GM21381 (cell line): ENCODE results near the gene CYP19A1.
A peak's percentile ranks its signal among the peaks of the same experiment; 100 is the strongest.
"Not testable (repeated sequence)": the region's sequence is repeated elsewhere in the genome, so short reads cannot be mapped to it uniquely, and the experiment has no call there.

Source experiments
- ATAC-seq: cut with Tn5 transposase; IDR thresholded peaks from one replicate; pipeline ENCODE4 v1.9.1; 2021; ENCODE audit warnings: mild to moderate bottlenecking, moderate library complexity; ENCODE audit not compliant: unreplicated experiment

The CYP19A1 gene

DNA sequence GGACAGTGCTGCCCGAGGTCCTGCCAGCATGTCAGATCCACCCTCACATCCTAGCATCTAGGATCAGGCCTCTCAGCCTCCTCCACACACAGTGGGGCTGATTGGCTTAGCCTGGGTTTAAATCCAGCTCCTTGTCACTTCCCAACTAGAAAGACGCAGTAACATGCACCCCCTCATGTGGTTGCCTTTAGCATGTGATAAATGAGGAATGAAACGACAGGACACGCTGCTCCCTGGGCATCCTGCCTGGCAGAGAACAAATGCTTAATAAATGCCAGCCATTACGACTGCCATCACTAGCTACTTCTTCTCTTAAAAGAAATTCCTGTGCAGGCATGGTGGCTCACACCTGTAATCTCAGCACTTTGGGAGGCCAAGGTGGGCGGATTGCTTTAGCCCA is 149.6 kb downstream of the CYP19A1 start:
- not testable (repeated sequence) for ATAC-seq

DNA sequence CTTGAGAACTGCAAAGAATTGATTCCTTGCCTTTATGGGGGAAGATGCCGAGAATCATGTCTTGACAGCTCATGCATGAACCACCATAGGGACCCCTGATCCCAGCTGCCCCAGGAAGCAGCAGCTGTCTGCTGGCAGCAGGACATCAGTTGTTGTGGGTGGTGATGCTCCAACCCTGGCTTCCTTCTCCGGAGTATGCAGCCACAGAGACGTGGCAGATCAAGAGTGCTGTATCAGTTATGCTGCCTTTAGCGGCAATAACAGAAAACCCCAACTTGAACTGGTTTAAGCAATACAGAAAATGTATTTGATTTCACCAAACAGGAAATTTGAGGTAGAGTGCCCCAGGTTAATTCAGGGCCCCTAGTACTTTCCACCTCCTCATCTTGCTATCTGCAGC is 151.5 kb downstream of the CYP19A1 start:
- no peak for ATAC-seq

DNA sequence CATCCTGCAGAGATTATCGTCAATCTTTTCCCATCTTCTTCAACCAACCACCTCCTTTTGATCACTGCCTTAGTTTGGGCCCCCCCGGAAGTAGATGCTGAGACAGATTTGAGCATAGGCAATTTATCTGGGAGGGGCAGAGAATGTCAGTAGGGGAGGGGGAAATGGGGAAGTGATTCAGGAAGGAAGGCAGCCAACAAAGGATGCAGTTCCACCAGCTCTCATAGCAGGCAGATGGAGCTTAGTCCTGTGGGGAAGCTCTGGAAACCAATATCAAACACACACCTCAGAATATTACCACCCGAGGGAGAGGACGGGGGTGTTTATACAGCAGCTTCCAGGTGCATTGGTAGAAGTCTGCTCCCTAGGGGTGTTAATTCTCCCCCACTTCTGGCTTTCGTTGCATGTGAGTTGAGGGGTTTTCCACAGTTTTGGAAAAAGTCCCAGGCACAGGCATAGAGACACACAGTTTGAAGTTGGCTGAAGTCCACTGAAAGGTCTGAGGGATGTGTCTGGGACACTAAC is 152.2 kb downstream of the CYP19A1 start:
- no peak for ATAC-seq

DNA sequence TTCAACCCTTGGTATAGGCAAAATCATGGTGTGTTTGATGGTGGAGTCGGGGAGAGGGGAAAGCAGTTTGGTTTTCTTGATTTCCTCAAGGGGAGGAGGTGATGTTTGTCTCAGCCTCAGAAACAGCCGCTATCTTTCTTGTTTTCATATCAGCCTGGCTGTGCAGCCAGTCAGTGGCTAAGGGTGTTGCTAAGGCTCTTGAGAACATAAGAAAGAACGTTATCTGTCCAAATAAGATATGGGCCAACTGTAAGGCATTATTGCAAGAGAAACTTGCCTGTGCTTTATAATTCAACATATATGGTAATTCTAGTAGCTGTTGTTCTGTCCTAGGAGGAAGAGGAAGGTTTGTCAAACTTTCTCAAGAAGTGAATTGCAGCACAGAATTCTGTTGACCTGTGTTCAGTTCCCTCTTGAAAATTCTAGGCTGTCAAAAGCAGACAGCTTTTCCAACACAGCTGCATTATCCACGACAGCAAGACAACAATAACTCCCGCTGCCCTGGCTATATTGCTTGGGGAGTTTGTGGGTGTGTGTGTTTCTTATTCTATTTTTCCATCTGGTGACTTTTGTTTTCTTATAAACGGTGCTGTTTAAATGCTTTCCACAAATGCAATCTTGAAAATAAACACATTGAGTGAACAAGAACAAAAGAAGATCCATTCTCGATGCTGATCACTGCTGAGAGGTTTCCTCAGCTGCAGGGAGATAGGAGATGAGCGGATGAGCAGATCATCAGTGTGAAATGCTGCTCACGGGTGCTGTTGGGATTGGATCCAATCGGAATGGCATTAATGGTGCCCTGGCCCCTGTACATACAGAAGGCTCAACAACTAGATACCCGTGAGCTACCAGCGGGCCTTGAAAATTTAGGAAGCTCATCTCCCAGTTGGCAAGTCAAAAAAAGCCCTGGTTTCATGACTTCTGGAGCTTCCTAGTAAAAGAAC is 152.9 kb downstream of the CYP19A1 start:
- no peak for ATAC-seq

DNA sequence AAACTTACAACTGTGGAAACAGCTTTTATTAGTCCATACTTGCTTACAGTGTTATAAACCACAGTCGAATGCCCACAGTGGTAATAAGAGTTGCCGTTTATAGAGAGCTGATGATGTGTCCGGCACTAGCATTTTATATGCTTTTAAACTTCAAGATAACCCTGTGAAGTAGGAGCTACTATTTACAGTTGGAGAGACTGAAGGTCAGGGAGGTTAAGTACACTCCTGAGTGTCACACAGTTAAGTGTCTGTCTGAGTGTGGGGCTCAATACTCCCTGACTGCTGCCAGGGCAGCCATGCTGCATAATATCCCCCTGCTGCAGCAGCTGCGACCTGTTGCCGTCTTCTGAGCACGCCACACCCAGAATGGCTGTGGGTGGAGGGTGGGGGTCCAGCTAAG is 153.8 kb downstream of the CYP19A1 start:
- no peak for ATAC-seq

DNA sequence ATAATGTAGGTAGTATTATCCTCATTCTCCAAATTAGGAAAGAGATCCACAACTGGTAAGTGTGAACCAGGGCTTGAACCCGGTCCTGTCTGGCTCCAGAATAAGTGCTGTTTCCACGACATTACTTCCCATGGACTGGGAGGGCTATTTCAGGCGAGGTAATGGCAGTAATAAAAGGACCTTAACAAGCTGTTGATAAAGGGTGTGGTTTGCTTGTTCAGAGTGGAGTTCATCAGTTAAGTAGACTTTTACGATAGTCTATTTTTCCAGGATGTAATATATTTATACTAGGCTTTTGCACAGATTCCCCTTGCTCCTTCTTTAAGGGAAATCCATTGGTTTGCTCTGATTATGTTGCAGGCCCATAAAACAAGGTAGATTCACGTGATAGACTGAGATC is 155.3 kb downstream of the CYP19A1 start:
- ATAC-seq = no peak

DNA sequence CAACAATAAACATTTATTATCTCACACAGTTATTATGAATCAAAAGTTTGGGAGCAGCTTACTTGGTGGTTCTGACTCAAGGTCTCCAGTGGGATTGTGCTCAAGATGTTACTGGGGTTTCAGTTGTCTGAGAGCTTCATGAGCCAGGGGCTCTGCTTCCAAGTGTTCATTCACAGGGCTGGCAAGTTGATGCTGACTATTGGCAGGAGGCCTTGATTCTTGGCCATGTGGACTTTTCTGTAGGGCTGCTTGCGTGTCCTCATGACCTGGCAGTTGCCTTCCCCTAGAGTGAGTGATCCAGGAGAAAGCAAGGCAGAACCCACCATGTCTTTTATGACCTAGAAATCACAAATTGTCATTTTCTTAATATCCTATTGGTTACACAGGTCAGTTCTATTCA is 156.5 kb downstream of the CYP19A1 start:
- no peak for ATAC-seq

DNA sequence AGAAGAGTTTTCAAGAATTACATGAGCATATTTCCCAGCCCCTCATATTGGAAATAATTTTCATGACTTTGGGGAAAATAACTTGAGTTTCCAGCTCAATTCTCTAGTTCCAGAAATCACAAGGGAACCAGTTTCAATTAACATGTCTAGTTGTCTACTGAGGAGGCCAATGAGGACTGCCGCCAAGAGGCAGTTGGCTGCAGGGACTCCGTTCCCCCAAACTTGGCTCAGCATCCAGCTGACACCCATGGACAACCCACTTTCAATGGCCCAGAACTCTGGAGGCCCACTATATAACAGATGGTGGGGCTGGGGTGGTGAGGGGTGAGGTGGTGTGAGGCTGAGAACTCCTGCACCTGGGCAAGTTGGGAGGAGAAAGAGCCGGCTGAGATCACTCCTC is 157.2 kb downstream of the CYP19A1 start:
- no peak for ATAC-seq

DNA sequence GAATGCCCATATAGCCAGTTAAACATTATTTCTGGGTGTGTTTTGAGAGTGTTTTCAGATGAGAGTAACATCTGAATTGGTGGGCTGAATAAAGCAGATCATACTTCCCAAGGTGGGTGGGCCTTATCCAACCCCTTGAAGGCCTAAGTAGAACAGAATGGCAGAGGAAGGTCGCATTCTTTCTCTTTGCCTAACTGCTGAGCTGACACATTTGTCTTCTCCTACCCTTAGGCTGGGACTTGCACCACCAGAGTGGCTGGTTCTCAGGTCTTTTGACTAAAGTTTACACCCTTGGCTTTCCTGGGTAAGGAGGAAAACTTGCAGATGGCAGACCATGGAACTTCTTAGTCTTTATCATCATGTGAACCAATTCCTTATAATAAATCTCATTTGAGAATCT is 157.9 kb downstream of the CYP19A1 start:
- ATAC-seq = no peak

DNA sequence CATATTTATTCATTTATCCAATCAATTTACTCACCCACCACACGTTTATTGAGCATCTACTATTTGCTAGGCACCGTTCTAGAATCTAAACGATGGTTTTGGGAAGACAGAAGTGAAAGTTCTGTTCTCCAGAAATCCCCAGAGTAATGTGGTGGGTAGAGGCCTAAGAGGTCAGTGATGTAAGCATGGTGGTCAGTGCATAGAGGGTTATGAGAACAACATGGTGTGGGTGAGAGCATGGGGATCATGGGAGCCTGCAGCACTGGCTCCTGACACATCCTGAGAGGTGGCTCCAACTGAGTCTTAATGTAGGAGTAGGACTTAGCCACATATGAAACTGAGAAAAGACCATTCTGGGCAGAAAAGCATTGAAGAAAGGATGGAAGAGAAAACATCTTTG is 158.4 kb downstream of the CYP19A1 start:
- ATAC-seq = no peak

DNA sequence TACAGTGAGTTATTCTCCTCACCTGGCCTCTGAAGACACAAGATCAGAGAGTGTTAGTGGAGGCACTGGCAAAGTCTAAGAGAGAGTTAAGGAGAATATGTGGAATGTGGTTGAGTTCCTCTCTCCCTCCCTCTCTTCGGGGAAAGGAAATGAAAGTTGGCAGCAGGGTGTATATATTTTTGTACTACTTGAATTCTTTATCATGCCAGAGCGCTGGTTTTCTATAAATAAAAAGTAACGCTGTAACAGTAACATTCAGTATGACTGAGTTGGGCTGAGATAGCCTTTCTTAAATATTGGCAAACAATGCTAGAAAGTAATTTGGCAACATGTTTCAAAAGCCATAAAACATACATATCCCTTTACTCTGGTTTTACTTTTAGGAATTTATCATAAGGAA is 166.2 kb downstream of the CYP19A1 start:
- ATAC-seq = no peak

DNA sequence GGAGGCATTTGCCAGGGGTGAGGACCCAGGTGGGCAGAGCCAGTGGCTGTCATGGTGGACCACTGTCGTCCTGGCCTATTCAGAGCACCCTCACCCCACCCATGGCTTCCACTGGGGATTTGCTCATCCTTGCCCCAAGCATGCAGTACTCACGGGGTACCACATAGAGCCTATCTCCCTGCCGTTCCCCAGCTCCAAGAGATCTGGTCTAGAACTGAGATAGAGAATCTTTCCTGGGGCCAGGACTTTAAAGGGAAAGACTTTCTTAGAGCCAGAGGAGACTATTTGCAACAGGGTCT is 166.8 kb downstream of the CYP19A1 start:
- no peak for ATAC-seq

DNA sequence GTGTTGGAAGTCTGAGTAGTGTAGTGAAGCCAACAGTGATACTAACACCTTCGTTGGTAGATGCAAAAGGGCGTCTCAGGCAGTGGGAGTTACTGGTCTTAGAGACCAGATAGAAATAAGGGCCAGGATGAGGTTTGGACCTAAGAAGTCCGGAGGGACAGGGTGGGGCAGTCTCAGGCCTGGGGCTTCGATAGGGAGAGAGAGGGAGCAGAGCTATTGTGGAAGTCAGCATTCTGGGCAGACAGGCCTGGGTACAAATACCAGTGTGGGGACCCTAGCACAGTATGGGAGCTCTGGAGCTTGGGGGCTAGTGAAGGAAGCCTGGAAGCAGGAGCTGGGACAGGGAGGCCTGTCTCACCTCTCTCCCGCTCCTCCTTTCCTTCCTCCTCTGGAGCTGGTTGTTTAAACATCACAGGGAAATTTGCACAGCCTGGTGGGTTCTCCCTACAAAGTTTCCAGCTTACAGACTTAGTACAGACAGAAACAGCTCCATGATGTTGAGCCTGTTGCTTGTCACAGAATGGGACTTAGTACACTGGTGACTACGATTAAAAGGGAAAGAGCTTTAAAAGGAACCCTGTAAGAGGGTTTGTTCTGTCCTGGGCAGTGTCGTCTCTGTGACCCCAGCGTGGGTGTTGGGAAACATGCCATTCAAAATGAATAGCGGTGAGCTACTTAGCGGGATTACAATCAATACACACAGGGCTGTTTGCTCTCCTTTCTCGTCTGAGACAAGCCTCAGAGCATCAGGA is 167.3 kb downstream of the CYP19A1 start:
- no peak for ATAC-seq

DNA sequence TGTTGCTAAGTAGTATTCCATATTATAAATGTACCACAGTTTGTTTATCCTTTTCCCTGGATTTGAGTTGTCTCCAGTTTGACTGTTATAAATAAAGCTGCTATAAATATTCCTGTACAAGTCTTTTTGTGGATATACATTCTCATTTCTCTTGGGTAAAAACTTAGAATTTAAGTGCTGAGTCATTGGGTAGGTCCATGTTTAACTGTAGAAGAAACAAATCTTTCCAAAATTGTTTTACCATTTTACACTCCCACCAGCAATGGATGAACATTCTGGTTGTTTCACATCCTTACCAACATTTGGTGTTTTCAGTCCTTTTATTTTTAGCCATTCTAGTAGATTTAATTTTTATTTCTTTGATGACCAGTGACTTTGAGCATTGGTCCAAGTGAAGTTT is 169.7 kb downstream of the CYP19A1 start:
- no peak for ATAC-seq

DNA sequence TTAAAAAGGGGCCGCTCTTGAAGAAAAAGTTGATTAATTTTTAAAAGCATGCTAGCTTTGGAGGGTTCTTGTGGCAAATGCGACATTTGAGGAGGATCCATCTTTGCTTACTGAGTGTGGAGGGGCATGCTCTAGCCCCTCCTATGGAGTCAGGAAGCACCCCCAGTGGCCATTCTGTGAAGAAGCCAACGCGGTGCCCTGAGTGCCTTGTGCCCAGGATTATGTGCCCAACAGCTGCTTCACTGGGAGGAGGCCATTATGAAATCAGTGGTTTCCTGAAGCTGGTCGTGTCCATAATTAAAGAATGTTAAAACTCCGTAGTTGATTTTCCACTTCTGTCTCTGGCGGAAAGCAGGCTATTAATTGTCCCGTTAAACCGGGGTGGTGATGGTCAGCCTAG is 174.6 kb downstream of the CYP19A1 start:
- ATAC-seq = no peak

DNA sequence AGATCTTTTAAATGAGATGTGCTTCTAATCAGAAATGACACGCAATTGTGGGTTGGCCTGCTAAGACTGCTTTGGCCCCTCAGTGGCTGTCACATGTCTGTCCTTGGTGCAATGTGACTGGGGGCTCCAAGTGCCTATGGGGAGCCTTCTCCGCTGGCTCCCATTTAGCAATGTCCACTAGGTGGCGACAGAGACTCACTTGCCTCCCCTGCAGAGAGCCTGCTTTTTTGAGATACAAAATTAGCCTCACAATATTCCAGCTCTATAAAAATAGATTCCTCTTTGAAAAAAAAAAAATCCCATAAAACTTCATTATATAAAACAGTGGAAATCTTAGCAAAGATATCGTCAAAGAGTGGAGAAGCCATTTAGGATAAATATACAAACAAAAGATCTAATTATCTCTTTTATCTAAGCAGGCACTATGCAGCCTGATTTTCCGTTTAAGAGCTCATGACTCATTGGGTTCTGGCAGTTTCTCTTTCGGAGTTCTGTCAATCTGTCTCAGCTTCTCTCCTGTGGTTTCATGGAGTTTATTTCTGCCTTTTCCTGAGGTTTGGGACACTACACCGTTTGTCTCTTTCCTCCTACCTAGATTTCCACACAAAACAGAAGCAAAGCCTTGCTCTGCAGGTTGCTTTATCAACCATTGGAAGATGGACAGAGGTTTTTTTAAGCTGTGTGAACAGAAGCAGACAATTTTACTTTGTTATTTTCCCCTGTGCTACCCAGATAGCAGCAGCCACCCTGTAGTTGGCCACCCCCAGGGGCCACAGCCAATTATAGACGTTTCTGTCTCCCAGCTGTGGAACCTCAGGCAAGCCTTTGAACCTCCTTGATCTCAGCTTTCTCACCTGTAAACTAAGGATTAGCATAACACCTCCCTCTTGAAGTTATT is 175.3 kb downstream of the CYP19A1 start:
- peak; percentile 75 for ATAC-seq

DNA sequence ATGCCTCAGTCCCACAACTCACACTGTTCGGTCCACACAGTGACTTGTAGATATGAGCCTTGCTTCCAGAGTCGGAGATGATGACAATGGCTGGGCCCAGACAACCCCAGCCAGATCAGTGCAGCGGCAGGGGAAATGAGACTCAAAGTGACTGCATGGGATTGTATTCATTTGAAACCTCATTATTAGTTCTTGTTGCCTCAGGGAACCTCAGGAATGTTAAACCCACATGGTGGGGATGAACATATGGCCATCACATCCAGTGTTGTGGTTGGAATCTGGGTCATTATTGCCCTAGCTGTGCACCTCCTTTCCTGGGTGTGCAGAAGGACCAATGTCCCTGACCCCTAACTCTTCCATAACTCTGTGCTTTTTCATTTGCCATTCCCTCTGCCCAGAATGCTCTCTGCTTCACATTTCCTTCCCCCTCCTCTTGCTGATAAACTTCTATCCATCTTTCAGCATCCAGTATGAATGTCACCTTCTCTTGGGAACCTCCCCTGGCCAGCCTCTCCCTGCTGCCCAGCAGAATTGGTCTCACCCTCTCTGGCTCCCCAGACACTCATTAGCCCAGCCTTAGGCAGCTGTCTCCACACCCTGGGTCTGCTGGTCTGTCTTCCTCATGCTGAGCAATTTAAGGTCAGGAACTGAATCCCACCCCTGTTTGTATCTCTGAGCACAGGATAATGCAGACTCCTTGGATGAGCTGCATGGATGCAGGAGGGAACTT is 176.7 kb downstream of the CYP19A1 start:
- no peak for ATAC-seq

DNA sequence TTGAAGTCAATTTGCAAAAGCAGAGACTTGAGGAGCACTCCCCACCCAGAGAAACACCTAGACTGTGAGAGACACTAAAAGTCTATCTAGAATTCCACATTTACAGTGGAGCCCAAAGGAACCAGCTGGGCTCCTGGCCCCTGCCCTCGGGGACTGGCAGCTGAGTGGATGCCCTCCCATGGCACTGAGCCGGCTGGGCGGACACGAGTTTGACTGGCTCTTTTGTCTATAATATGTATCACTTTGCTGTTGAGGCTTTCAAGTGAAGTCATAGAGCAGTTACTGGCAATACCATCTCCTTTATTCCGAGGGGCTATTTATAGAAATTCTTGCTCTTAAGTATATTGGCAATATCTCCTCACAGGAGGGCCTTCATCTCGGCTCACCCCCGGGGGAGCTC is 177.9 kb downstream of the CYP19A1 start:
- ATAC-seq = no peak
